Measurements from ENCODE around the gene FRAS1. TPM values are rescaled to one million over a fixed set of nuclear protein-coding genes. Genes with fewer than 3 reads are reported as not detected.

The FRAS1 gene
- polyA plus RNA-seq, 1 donor from 2014 or later = 2.8 TPM

GRCh38 chr4:78451407-78451806 is 394.3 kb downstream of the FRAS1 start:
- Histone ChIP-seq H3K36me3 (ENCODE audit: insufficient read depth, low read length) (no peaks in the 10 kb centered on the region), H3K27ac (ENCODE audit: low read length) (no peak overlapping the region), H3K9me2 (ENCODE audit: insufficient read depth, low read length) (no peaks in the 10 kb centered on the region), H2AFZ (ENCODE audit: low read depth, low read length) (no peak overlapping the region), H3K4me3 (ENCODE audit: low read length) (no peak overlapping the region), H3K79me2 (replicated peaks; ENCODE audit: insufficient read depth, low read length) (no peaks in the 10 kb centered on the region), H3K27me3 (ENCODE audit: insufficient read depth, low read depth, low read length) (no peaks in the 10 kb centered on the region), H4K20me1 (ENCODE audit: insufficient read depth) (no peaks in the 10 kb centered on the region), H3K9ac (ENCODE audit: low read length) (no peak overlapping the region), H3K4me2 (ENCODE audit: low read length) (no peak overlapping the region), H3K9me3 (ENCODE audit: low read length) (no peaks in the 10 kb centered on the region), H3F3A (ENCODE audit: insufficient read depth, low read length, poor library complexity, severe bottlenecking) (no peaks in the 10 kb centered on the region)
- TF ChIP-seq EZH2 (IDR thresholded peaks at IDR 0.05; ENCODE audit: borderline replicate concordance, insufficient read depth, low read length, poor library complexity, severe bottlenecking) (no peak), MXI1 (conservative IDR thresholded peaks at IDR 0.05; ENCODE audit: poor library complexity, severe bottlenecking) (no peak), RAD21 (conservative IDR thresholded peaks at IDR 0.05) (no peak), POLR2AphosphoS5 (IDR thresholded peaks at IDR 0.05) (no peak), EP300 (conservative IDR thresholded peaks at IDR 0.05; ENCODE audit: poor library complexity, severe bottlenecking) (no peak), SMC3 (conservative IDR thresholded peaks at IDR 0.05; ENCODE audit: poor library complexity) (no peak), TAF1 (IDR thresholded peaks at IDR 0.05; ENCODE audit: low read depth) (no peak), REST (IDR thresholded peaks at IDR 0.05; ENCODE audit: borderline replicate concordance) (no peak), CTCF (IDR thresholded peaks at IDR 0.05; ENCODE audit: poor library complexity, severe bottlenecking) (no peak)

- H3K4me3 ChIP-seq (ENCODE audit: low read length) = no peak overlapping the region
- no peaks in the 10 kb centered on the region for H3F3A ChIP-seq (ENCODE audit: insufficient read depth, low read length, poor library complexity, severe bottlenecking)
- H3K79me2 ChIP-seq (replicated peaks; ENCODE audit: insufficient read depth, low read length) = no peaks in the 10 kb centered on the region
- H3K9ac ChIP-seq (ENCODE audit: low read length) = no peak overlapping the region
- no peaks in the 10 kb centered on the region for H3K27me3 ChIP-seq (ENCODE audit: insufficient read depth, low read depth, low read length)
- no peaks in the 10 kb centered on the region for H3K9me2 ChIP-seq (ENCODE audit: insufficient read depth, low read length)
- no peak overlapping the region for H3K4me2 ChIP-seq (ENCODE audit: low read length)
- H3K36me3 ChIP-seq (ENCODE audit: insufficient read depth, low read length) = no peaks in the 10 kb centered on the region
- no peak overlapping the region for H3K27ac ChIP-seq (ENCODE audit: low read length)
- no peaks in the 10 kb centered on the region for H3K9me3 ChIP-seq (ENCODE audit: low read length)
- H2AFZ ChIP-seq (ENCODE audit: low read depth, low read length) = no peak overlapping the region
- TF ChIP-seq POLR2AphosphoS5 (IDR thresholded peaks at IDR 0.05) (no peak), REST (IDR thresholded peaks at IDR 0.05; ENCODE audit: borderline replicate concordance) (no peak), RAD21 (conservative IDR thresholded peaks at IDR 0.05) (no peak), EP300 (conservative IDR thresholded peaks at IDR 0.05; ENCODE audit: poor library complexity, severe bottlenecking) (no peak), TAF1 (IDR thresholded peaks at IDR 0.05; ENCODE audit: low read depth) (no peak), SMC3 (conservative IDR thresholded peaks at IDR 0.05; ENCODE audit: poor library complexity) (no peak), EZH2 (IDR thresholded peaks at IDR 0.05; ENCODE audit: borderline replicate concordance, insufficient read depth, low read length, poor library complexity, severe bottlenecking) (no peak), CTCF (IDR thresholded peaks at IDR 0.05; ENCODE audit: poor library complexity, severe bottlenecking) (no peak), MXI1 (conservative IDR thresholded peaks at IDR 0.05; ENCODE audit: poor library complexity, severe bottlenecking) (no peak)
- no peaks in the 10 kb centered on the region for H4K20me1 ChIP-seq (ENCODE audit: insufficient read depth)
Observed at GRCh38 chr4:78454016-78454415, 396.9 kb downstream of the FRAS1 start.

Measured in neural cell (in vitro differentiated cells).